Esophagus muscularis mucosa (tissue), 4 donors: ENCODE measurements around the gene MRM1. TPM values are rescaled to one million over a fixed set of nuclear protein-coding genes. Genes with fewer than 3 reads are reported as not detected.
"Not testable (repeated sequence)": the region's sequence is repeated elsewhere in the genome, so short reads cannot be mapped to it uniquely, and the experiment has no call there.

Experiments used
- DNase-seq: peaks from one replicate; pipeline ENCODE4 v3.0.0-alpha.2; 2017; ENCODE audit errors: extremely low spot score
- H3K27ac ChIP-seq, 4 donors: fragments of 200-600 bp; sonication (generic); replicated peaks in 1 of 4; 1 replicate in 3 of 4; 2 replicates in 1 of 4; pipeline ENCODE4 v1.5.1; 2016 to 2019; ENCODE audit warnings: mild to moderate bottlenecking in 1 of 4
- H3K27me3 ChIP-seq, 4 donors: fragments of 200-600 bp; sonication (generic); one replicate each; pipeline versions ENCODE4 v1.5.1 to v1.6.0; 2016 to 2019
- H3K36me3 ChIP-seq, 4 donors: fragments of 200-600 bp; sonication (generic); one replicate each; pipeline ENCODE4 v1.5.1; 2016 to 2019
- H3K4me1 ChIP-seq, 4 donors: fragments of 200-600 bp; sonication (generic); one replicate each; pipeline ENCODE4 v1.5.1; 2016 to 2019
- H3K4me3 ChIP-seq, 4 donors: fragments of 200-600 bp; sonication (generic); 1 replicate in 2 of 4; 2 replicates in 2 of 4; pipeline ENCODE4 v1.5.1; 2016 to 2019; ENCODE audit warnings: mild to moderate bottlenecking in 4 of 4, moderate library complexity in 1 of 4
- H3K9me3 ChIP-seq, 4 donors: fragments of 200-600 bp; sonication (generic); 1 replicate in 3 of 4; 2 replicates in 1 of 4; pipeline ENCODE4 v1.5.1; 2016 to 2019
- CTCF ChIP-seq, 3 experiments: fragments of 200-600 bp in 2 of 3; fragments of 450-650 bp in 1 of 3; sonication (generic) in 2 of 3; IDR thresholded peaks; one replicate each; pipeline ENCODE4 v1.5.1; 2017 to 2019; ENCODE audit warnings: antibody characterized with exemption in 3 of 3, mild to moderate bottlenecking in 2 of 3, moderate library complexity in 1 of 3
- EP300 ChIP-seq: sonication (generic); formaldehyde crosslinking; IDR thresholded peaks from one replicate; pipeline ENCODE4 v1.6.1; 2017; ENCODE audit warnings: antibody characterized with exemption
- POLR2A ChIP-seq: fragments of 450-650 bp; IDR thresholded peaks from one replicate; pipeline ENCODE4 v1.6.1; 2017; ENCODE audit warnings: antibody characterized with exemption, moderate library complexity, mild to moderate bottlenecking, low read depth
- POLR2AphosphoS5 ChIP-seq, 2 donors: sonication (generic); formaldehyde crosslinking; IDR thresholded peaks; one replicate each; pipeline ENCODE4 v1.6.1; 2017; ENCODE audit warnings: antibody characterized with exemption in 2 of 2
- WGBS: methylation state at CpG from one replicate; pipeline ENCODE4 v1.1.5; 2018; 5-methylcytosine and 5-hydroxymethylcytosine counted together
- intact Hi-C: fragments of 100-400 bp; cut with DNase I; formaldehyde crosslinking; loops from one replicate; pipeline ENCODE4 v1.15.1; 2023
- total RNA-seq, 4 donors: library from RNA; depleted of rRNA; stranded (reverse); fragments of >200 nt; gene quantifications; one replicate each; pipeline versions ENCODE4 v1.1.0 to v1.2.1, GENCODE V29; 2016

The MRM1 gene
- total RNA-seq, 4 donors from 2014 or later = 6.2 to 10.8 (median 8.5) TPM

- peak overlapping the region in 1 of 4 donors; percentile 87 for H3K27ac ChIP-seq
- H3K4me3 ChIP-seq = peak overlapping the region; percentile 71 to 95 (median 81)
- no peak for DNase-seq
- peaks cover 0 to 5% (median 2%) of the 10 kb centered on the region in 4 donors for H3K36me3 ChIP-seq
- H3K4me1 ChIP-seq = peaks cover 21 to 37% (median 31%) of the 10 kb centered on the region in 4 donors
- TF ChIP-seq CTCF (IDR thresholded peaks at IDR 0.05) (peak; percentile 63 to 87 (median 69)), POLR2AphosphoS5 (IDR thresholded peaks at IDR 0.05) (no peak)
- H3K27me3 ChIP-seq = no peaks in the 10 kb centered on the region
- intact Hi-C loops = no loop called here
- WGBS = 10% methylated on average over 5 of the region's 5 CpGs
- H3K9me3 ChIP-seq = no peaks in the 10 kb centered on the region
Measured at GRCh38 chr17:36602924-36603384, 1.6 kb downstream of the MRM1 start.

GRCh38 chr17:36605028-36605427 lies 3.6 kb downstream of the MRM1 start:
- H3K27me3 ChIP-seq, H3K27ac ChIP-seq, H3K9me3 ChIP-seq, DNase-seq, H3K36me3 ChIP-seq, H3K4me3 ChIP-seq, intact Hi-C loops: not testable (repeated sequence)
- H3K4me1 ChIP-seq = peaks cover 21 to 48% (median 39%) of the 10 kb centered on the region in 4 donors
- WGBS = 96% methylated on average over 5 of the region's 5 CpGs

- TF ChIP-seq POLR2AphosphoS5 (IDR thresholded peaks at IDR 0.05) (no peak), CTCF (IDR thresholded peaks at IDR 0.05) (no peak), POLR2A (no peak), EP300 (no peak)
- H3K4me3 ChIP-seq = no peak overlapping the region
- no peak overlapping the region for H3K27ac ChIP-seq
- no peaks in the 10 kb centered on the region for H3K9me3 ChIP-seq
- H3K27me3 ChIP-seq = peaks cover 0 to 1% (median 0%) of the 10 kb centered on the region in 4 donors
- intact Hi-C loops = no loop called here
- WGBS = 89% methylated on average over 6 of the region's 7 CpGs
- H3K4me1 ChIP-seq = peaks cover 4 to 20% (median 14%) of the 10 kb centered on the region in 4 donors
- H3K36me3 ChIP-seq = peaks cover 0 to 8% (median 0%) of the 10 kb centered on the region in 4 donors
- no peak for DNase-seq
Measured at GRCh38 chr17:36608280-36608679, 6.9 kb downstream of the MRM1 start.

- Histone ChIP-seq H3K9me3 (no peaks in the 10 kb centered on the region), H3K27ac (no peak overlapping the region), H3K36me3 (peaks cover 0 to 8% (median 0%) of the 10 kb centered on the region in 4 donors), H3K4me1 (peaks cover 2 to 14% (median 10%) of the 10 kb centered on the region in 4 donors), H3K4me3 (no peak overlapping the region), H3K27me3 (peaks cover 0 to 8% (median 0%) of the 10 kb centered on the region in 4 donors)
- 45% methylated on average over 16 of the region's 24 CpGs for WGBS
- intact Hi-C loops = no loop called here
- TF ChIP-seq CTCF (IDR thresholded peaks at IDR 0.05) (peak; percentile 22 to 42 (median 41)), EP300 (no peak)
- no peak for DNase-seq
Measured at GRCh38 chr17:36608794-36609497, 7.6 kb downstream of the MRM1 start.

- Histone ChIP-seq H3K27ac (no peak overlapping the region), H3K27me3 (peaks cover 0 to 13% (median 0%) of the 10 kb centered on the region in 4 donors), H3K9me3 (no peaks in the 10 kb centered on the region), H3K36me3 (peaks cover 0 to 8% (median 0%) of the 10 kb centered on the region in 4 donors), H3K4me1 (peaks cover 2 to 11% (median 8%) of the 10 kb centered on the region in 4 donors), H3K4me3 (no peak overlapping the region)
- intact Hi-C loops = no loop called here
- 76% methylated on average over 7 of the region's 7 CpGs for WGBS
- no peak for DNase-seq
- TF ChIP-seq POLR2AphosphoS5 (IDR thresholded peaks at IDR 0.05) = no peak
- no peak for TF ChIP-seq EP300
- TF ChIP-seq CTCF (IDR thresholded peaks at IDR 0.05) = no peak
- no peak for TF ChIP-seq POLR2A
Measured at GRCh38 chr17:36609498-36609862, 8.1 kb downstream of the MRM1 start.
